Transverse colon (tissue), 4 donors: ENCODE measurements around the gene KIAA0586. TPM values are rescaled to one million over a fixed set of nuclear protein-coding genes. Genes with fewer than 3 reads are reported as not detected.

Experiments used
- DNase-seq: peaks from one replicate; pipeline ENCODE4 v3.0.0-alpha.2; 2019
- H3K27ac ChIP-seq, 4 donors: fragments of 200-600 bp; sonication (generic); 2 replicates each; pipeline ENCODE4 v1.5.1; 2016 to 2018; ENCODE audit warnings: inconsistent platforms in 4 of 4
- H3K27me3 ChIP-seq: fragments of 200-600 bp; sonication (generic); 2 replicates; pipeline ENCODE4 v1.5.1; 2017; ENCODE audit warnings: inconsistent platforms
- H3K36me3 ChIP-seq, 4 donors: fragments of 200-600 bp; sonication (generic); 2 replicates each; pipeline ENCODE4 v1.5.1; 2017 to 2019; ENCODE audit warnings: inconsistent platforms in 4 of 4
- H3K4me1 ChIP-seq, 4 donors: fragments of 200-600 bp; sonication (generic); 2 replicates each; pipeline ENCODE4 v1.5.1; 2017 to 2020; ENCODE audit warnings: inconsistent platforms in 4 of 4
- H3K4me3 ChIP-seq, 4 donors: fragments of 200-600 bp; sonication (generic); 1 replicate in 1 of 4; 2 replicates in 3 of 4; pipeline versions ENCODE4 v1.5.1 to v1.6.1; 2017 to 2019; ENCODE audit warnings: inconsistent platforms in 4 of 4
- H3K9me3 ChIP-seq, 2 donors: fragments of 200-600 bp; sonication (generic); 2 replicates each; pipeline ENCODE4 v1.5.1; 2017 to 2019; ENCODE audit warnings: inconsistent platforms in 2 of 2
- CTCF ChIP-seq, 5 experiments: fragments of 200-600 bp in 3 of 5; fragments of 450-650 bp in 2 of 5; sonication (generic) in 3 of 5; IDR thresholded peaks; 1 replicate in 2 of 5; 2 replicates in 3 of 5; pipeline ENCODE4 v1.5.1; 2016 to 2017; ENCODE audit warnings: antibody characterized with exemption in 5 of 5, inconsistent platforms in 3 of 5, mild to moderate bottlenecking in 2 of 5, moderate library complexity in 1 of 5
- EP300 ChIP-seq: sonication (generic); formaldehyde crosslinking; IDR thresholded peaks from one replicate; pipeline ENCODE4 v1.6.1; 2017; ENCODE audit warnings: antibody characterized with exemption, low read depth
- POLR2A ChIP-seq: fragments of 450-650 bp; IDR thresholded peaks from one replicate; pipeline ENCODE4 v1.6.1; 2016; ENCODE audit warnings: antibody characterized with exemption, mild to moderate bottlenecking, moderate library complexity
- POLR2AphosphoS5 ChIP-seq, 3 donors: sonication (generic); formaldehyde crosslinking; IDR thresholded peaks; one replicate each; pipeline ENCODE4 v1.6.1; 2016; ENCODE audit warnings: antibody characterized with exemption in 3 of 3
- WGBS, 2 donors: methylation state at CpG; one replicate each; pipeline ENCODE4 v1.1.5; 2018; ENCODE audit warnings: low coverage in 1 of 2; 5-methylcytosine and 5-hydroxymethylcytosine counted together
- in situ Hi-C, 4 donors: fragments of 200-750 bp; cut with MboI; loops; one replicate each; pipeline versions ENCODE4 v1.15.0 to v1.15.1; 2017; ENCODE audit warnings: low sequenced_read_pairs in 3 of 4, low pct_ligation_motif_present in 1 of 4, low pct_unique_long_range_greater_than_20kb in 1 of 4
- intact Hi-C: fragments of 100-400 bp; cut with DNase I; formaldehyde crosslinking; loops from one replicate; pipeline ENCODE4 v1.15.1; 2023; ENCODE audit warnings: low total_unique reads
- total RNA-seq, 4 donors: library from RNA; depleted of rRNA; stranded (reverse); fragments of >200 nt; gene quantifications; one replicate each; pipeline ENCODE4 v1.1.0, GENCODE V29; 2016

The KIAA0586 gene
- total RNA-seq, 4 donors from 2014 or later = 9.4 to 17.8 (median 12.5) TPM

- Histone ChIP-seq H3K9me3 (no peaks in the 10 kb centered on the region), H3K27me3 (no peaks in the 10 kb centered on the region), H3K36me3 (no peaks in the 10 kb centered on the region), H3K27ac (no peak overlapping the region), H3K4me1 (no peaks in the 10 kb centered on the region), H3K4me3 (no peak overlapping the region)
- 77 to 100% methylated on average over 1 to 4 of the region's 4 CpGs for WGBS, 2 donors
- TF ChIP-seq CTCF (IDR thresholded peaks at IDR 0.05) (no peak), POLR2AphosphoS5 (IDR thresholded peaks at IDR 0.05) (no peak), EP300 (no peak), POLR2A (no peak)
- DNase-seq = no peak
- intact Hi-C loops = no loop called here
- in situ Hi-C loops = no loop called here
Measured at GRCh38 chr14:58593977-58594376, 166.5 kb downstream of the KIAA0586 start.

- in situ Hi-C loops = no loop called here
- Histone ChIP-seq H3K36me3 (no peaks in the 10 kb centered on the region), H3K4me3 (no peak overlapping the region), H3K27me3 (no peaks in the 10 kb centered on the region), H3K27ac (no peak overlapping the region), H3K9me3 (no peaks in the 10 kb centered on the region), H3K4me1 (no peaks in the 10 kb centered on the region)
- TF ChIP-seq CTCF (IDR thresholded peaks at IDR 0.05) = no peak
- TF ChIP-seq EP300 = no peak
- TF ChIP-seq POLR2A = no peak
- no peak for TF ChIP-seq POLR2AphosphoS5 (IDR thresholded peaks at IDR 0.05)
- intact Hi-C loops = no loop called here
- no peak for DNase-seq
- 87 to 100% methylated on average over 2 to 4 of the region's 4 CpGs for WGBS, 2 donors
Measured at GRCh38 chr14:58597041-58597440, 169.5 kb downstream of the KIAA0586 start.

- DNase-seq = no peak
- TF ChIP-seq POLR2AphosphoS5 (IDR thresholded peaks at IDR 0.05) (no peak), POLR2A (no peak), CTCF (IDR thresholded peaks at IDR 0.05) (no peak), EP300 (no peak)
- Histone ChIP-seq H3K4me1 (no peaks in the 10 kb centered on the region), H3K27me3 (no peaks in the 10 kb centered on the region), H3K9me3 (no peaks in the 10 kb centered on the region), H3K36me3 (no peaks in the 10 kb centered on the region), H3K4me3 (no peak overlapping the region), H3K27ac (no peak overlapping the region)
- intact Hi-C loops = no loop called here
- in situ Hi-C loops = no loop called here
- 76 to 85% methylated on average over 3 to 4 of the region's 4 CpGs for WGBS, 2 donors
Measured at GRCh38 chr14:58598028-58598803, 170.7 kb downstream of the KIAA0586 start.

- DNase-seq = no peak
- H3K9me3 ChIP-seq = no peaks in the 10 kb centered on the region
- H3K27me3 ChIP-seq = no peaks in the 10 kb centered on the region
- intact Hi-C loops = no loop called here
- no peaks in the 10 kb centered on the region for H3K36me3 ChIP-seq
- in situ Hi-C loops = no loop called here
- TF ChIP-seq POLR2AphosphoS5 (IDR thresholded peaks at IDR 0.05) = no peak
- TF ChIP-seq EP300 = no peak
- no peak for TF ChIP-seq POLR2A
- TF ChIP-seq CTCF (IDR thresholded peaks at IDR 0.05) = no peak
- no peaks in the 10 kb centered on the region for H3K4me1 ChIP-seq
- no peak overlapping the region for H3K4me3 ChIP-seq
- H3K27ac ChIP-seq = no peak overlapping the region
- WGBS, 2 donors = 76 to 90% methylated on average over 2 to 11 of the region's 11 CpGs
Measured at GRCh38 chr14:58598804-58599525, 171.4 kb downstream of the KIAA0586 start.
